HCT116 (cell line): ENCODE measurements around the gene DLK1. TPM values are rescaled to one million over a fixed set of nuclear protein-coding genes. Genes with fewer than 3 reads are reported as not detected.

Experiments
- ATAC-seq: fragments of 200-7000 bp; cut with Tn5 transposase; 2 replicates; pipeline ENCODE4 v1.9.1; 2020; ENCODE audit warnings: mild to moderate bottlenecking, moderate library complexity
- BruUV-seq: library from RNA; stranded (reverse); fragments of 400-500 nt; replicated peaks from 2 replicates; lab custom pipeline; 2021; lab: Mats Ljungman, UMichigan
- CTCF ChIA-PET: fragments of 300-600 bp; sonication (Branson Sonifier 250); formaldehyde crosslinking; loops from one replicate; lab custom pipeline; 2021; ENCODE audit warnings: antibody characterized with exemption; lab: Charles Lee
- POLR2A ChIA-PET: fragments of 300-600, 350-600 bp; sonication (Branson Sonifier 250); formaldehyde crosslinking; loops from one replicate; lab custom pipeline; 2021; ENCODE audit warnings: antibody characterized with exemption; lab: Charles Lee
- RAD21 ChIA-PET, 2 experiments: fragments of 300-600 bp; sonication (Branson Sonifier 250); formaldehyde crosslinking; loops; one replicate each; lab custom pipeline; 2023; ENCODE audit warnings: low total read pairs in 2 of 2; ENCODE audit not compliant: uncharacterized antibody in 2 of 2, unreplicated experiment in 2 of 2, low non-redundant PET in 1 of 2; lab: Charles Lee
- DNase-seq: peaks from one replicate; pipeline ENCODE4 v3.0.0-alpha.2; 2010; ENCODE audit warnings: low read depth, low spot score
- H2AFZ ChIP-seq: fragments of 200-600 bp; shearing (Covaris generic), sonication (generic); 2 replicates; pipeline ENCODE4 v1.6.1; 2017; ENCODE audit warnings: low read depth, mixed run types, mixed read lengths, antibody characterized with exemption, low read length; ENCODE audit not compliant: poor library complexity, severe bottlenecking
- H3K27ac ChIP-seq: 2 replicates; pipeline ENCODE4 v1.5.1; 2012; ENCODE audit warnings: low read depth, low read length
- H3K27me3 ChIP-seq: fragments of 200-600 bp; sonication (generic); 2 replicates; pipeline ENCODE4 v1.6.1; 2016; ENCODE audit warnings: mixed run types, low read length, mixed read lengths; ENCODE audit not compliant: insufficient read depth
- H3K36me3 ChIP-seq, 2 experiments: fragments of 200-500 bp in 1 of 2; fragments of 200-600 bp in 1 of 2; sonication (Bioruptor generic) in 1 of 2; sonication (generic) in 1 of 2; 2 replicates each; pipeline versions ENCODE4 v1.5.1 to v1.6.1; 2014 to 2016; ENCODE audit warnings: low read length in 2 of 2, inconsistent platforms in 1 of 2, mixed read lengths in 1 of 2, mixed run types in 1 of 2; ENCODE audit not compliant: insufficient read depth in 2 of 2, control insufficient read depth in 1 of 2
- H3K4me1 ChIP-seq, 2 experiments: fragments of 200-600 bp in 1 of 2; sonication (generic) in 1 of 2; 2 replicates each; pipeline versions ENCODE4 v1.5.1 to v1.6.1; 2012 to 2017; ENCODE audit warnings: low read length in 2 of 2, inconsistent platforms in 1 of 2, mild to moderate bottlenecking in 1 of 2, mixed read lengths in 1 of 2, mixed run types in 1 of 2, moderate library complexity in 1 of 2; ENCODE audit not compliant: insufficient read depth in 2 of 2, control insufficient read depth in 1 of 2
- H3K4me2 ChIP-seq: fragments of 200-600 bp; sonication (generic); 2 replicates; pipeline ENCODE4 v1.6.1; 2017; ENCODE audit warnings: mixed run types, low read length, mixed read lengths
- H3K4me3 ChIP-seq, 2 experiments: fragments of 200-600 bp in 1 of 2; sonication (generic) in 1 of 2; replicated peaks in 1 of 2; 2 replicates each; pipeline ENCODE4 v1.5.1; 2011 to 2016; ENCODE audit warnings: low read length in 2 of 2, control low read depth in 1 of 2, low read depth in 1 of 2, mild to moderate bottlenecking in 1 of 2, mixed read lengths in 1 of 2, mixed run types in 1 of 2
- H3K79me2 ChIP-seq: fragments of 200-600 bp; sonication (generic); 2 replicates; pipeline ENCODE4 v1.6.1; 2017; ENCODE audit warnings: mild to moderate bottlenecking, mixed run types, low read length, moderate library complexity, mixed read lengths; ENCODE audit not compliant: insufficient read depth
- H3K9ac ChIP-seq: fragments of 200-600 bp; sonication (generic); 2 replicates; pipeline ENCODE4 v1.6.1; 2016; ENCODE audit warnings: low read length, mixed read lengths
- H3K9me2 ChIP-seq: fragments of 200-600 bp; sonication (generic), shearing (Covaris generic); 2 replicates; pipeline ENCODE4 v1.6.1; 2017; ENCODE audit warnings: mixed run types, mild to moderate bottlenecking, moderate library complexity; ENCODE audit not compliant: insufficient read depth
- H3K9me3 ChIP-seq, 2 experiments: fragments of 200-500 bp in 1 of 2; fragments of 200-600 bp in 1 of 2; sonication (Bioruptor generic) in 1 of 2; sonication (generic) in 1 of 2; 2 replicates each; pipeline ENCODE4 v1.6.1; 2014 to 2017; ENCODE audit warnings: low read length in 2 of 2, mixed read lengths in 2 of 2, inconsistent platforms in 1 of 2, low read depth in 1 of 2, mild to moderate bottlenecking in 1 of 2, mixed run types in 1 of 2, moderate library complexity in 1 of 2; ENCODE audit not compliant: control insufficient read depth in 1 of 2, insufficient read depth in 1 of 2
- H4K20me1 ChIP-seq: fragments of 200-600 bp; sonication (generic), shearing (Covaris generic); 2 replicates; pipeline ENCODE4 v1.6.1; 2017; ENCODE audit warnings: mixed run types, mild to moderate bottlenecking, moderate library complexity; ENCODE audit not compliant: insufficient read depth
- SIN3A ChIP-seq: IDR thresholded peaks from 2 replicates; pipeline ENCODE4 v1.6.1; 2012; ENCODE audit warnings: low read depth
- SP1 ChIP-seq: IDR thresholded peaks from 2 replicates; pipeline ENCODE4 v1.6.1; 2012; ENCODE audit warnings: low read depth
- intact Hi-C: fragments of 100-400 bp; cut with micrococcal nuclease; formaldehyde crosslinking; loops from 2 replicates; pipeline ENCODE4 v1.10.0; 2022
- total RNA-seq: library from RNA; stranded (reverse); gene quantifications from one replicate; pipeline ENCODE4 v1.2.1, GENCODE V29; 2021; ENCODE audit not compliant: unreplicated experiment
- TF ChIP-seq, protein P1 (sequence below): IDR thresholded peaks from 2 replicates; pipeline ENCODE4 v1.6.1; 2012

Gene DLK1
- total RNA-seq, 1 experiment from 2014 or later: 1.5 TPM

DNA sequence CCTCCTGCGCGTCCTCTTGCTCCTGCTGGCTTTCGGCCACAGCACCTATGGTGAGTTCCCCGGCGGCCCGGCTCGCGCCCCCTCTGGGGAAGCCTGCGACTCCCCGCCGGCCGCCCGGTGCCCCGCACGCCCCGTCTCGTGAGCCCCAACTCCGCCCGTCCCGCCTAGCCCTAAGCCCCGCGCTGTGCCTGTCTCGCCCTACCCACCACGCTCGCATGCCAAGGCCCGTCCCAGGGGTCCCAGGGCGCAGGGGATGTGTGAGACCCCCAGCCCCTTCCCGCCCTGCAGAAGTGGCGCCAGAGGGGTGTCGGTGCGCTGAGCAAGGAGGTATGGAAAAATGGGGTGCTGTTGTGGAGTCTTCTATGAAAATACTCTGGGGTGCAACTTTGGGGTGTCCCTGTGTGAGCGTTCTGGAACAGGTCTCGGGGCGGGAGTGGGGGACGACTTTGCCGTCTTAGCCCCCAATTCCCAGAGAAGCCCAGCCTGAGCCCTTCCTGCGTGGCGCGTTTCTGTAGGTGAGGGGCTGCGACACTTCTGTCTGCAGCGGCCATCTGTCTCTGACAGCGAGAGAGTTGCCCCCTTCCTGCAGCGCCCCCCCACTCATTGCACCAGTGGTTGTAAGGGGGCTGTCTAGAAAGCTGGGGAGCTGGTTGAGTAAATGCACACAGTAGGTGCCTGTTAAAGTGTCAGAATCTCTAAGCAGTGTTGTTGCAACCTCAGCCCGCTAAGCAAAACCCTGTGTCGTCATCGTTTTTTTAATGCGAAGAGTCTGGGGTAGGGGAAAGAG lies 587 bp downstream of the DLK1 start:
- H3K79me2 ChIP-seq: no peaks in the 10 kb centered on the region
- no peak overlapping the region for H3K9ac ChIP-seq
- no peaks in the 10 kb centered on the region for H3K9me2 ChIP-seq
- H3K36me3 ChIP-seq: no peaks in the 10 kb centered on the region
- H3K4me2 ChIP-seq: no peak overlapping the region
- intact Hi-C loops: no loop called here
- no peak for DNase-seq
- ATAC-seq: no peak
- TF ChIP-seq SP1: no peak
- CTCF ChIA-PET: no interaction called here
- no peak overlapping the region for H3K4me3 ChIP-seq
- POLR2A ChIA-PET: no interaction called here
- H4K20me1 ChIP-seq: no peaks in the 10 kb centered on the region
- H3K9me3 ChIP-seq: no peaks in the 10 kb centered on the region
- no peaks in the 10 kb centered on the region for H3K4me1 ChIP-seq
- no peak overlapping the region for H3K27ac ChIP-seq
- RAD21 ChIA-PET: no interaction called here
- H2AFZ ChIP-seq: no peak overlapping the region
- H3K27me3 ChIP-seq: 0 out of 2 replicates have a peak, but pooled peaks cover 3% of the 10 kb centered on the region
- BruUV-seq: no TSS peak

- no peaks in the 10 kb centered on the region for H3K9me3 ChIP-seq
- no peaks in the 10 kb centered on the region for H3K4me1 ChIP-seq
- no peak overlapping the region for H3K4me3 ChIP-seq
- no peaks in the 10 kb centered on the region for H3K9me2 ChIP-seq
- ChIA-PET RAD21 (no interaction called here), CTCF (no interaction called here), POLR2A (no interaction called here)
- 0 out of 2 replicates have a peak, but pooled peaks cover 3% of the 10 kb centered on the region for H3K27me3 ChIP-seq
- no peaks in the 10 kb centered on the region for H3K79me2 ChIP-seq
- no peak for DNase-seq
- no peak overlapping the region for H3K9ac ChIP-seq
- intact Hi-C loops: no loop called here
- no peak overlapping the region for H2AFZ ChIP-seq
- H3K4me2 ChIP-seq: no peak overlapping the region
- H3K36me3 ChIP-seq: no peaks in the 10 kb centered on the region
- no TSS peak for BruUV-seq
- no peak for TF ChIP-seq SIN3A
- TF ChIP-seq, protein P1, sequence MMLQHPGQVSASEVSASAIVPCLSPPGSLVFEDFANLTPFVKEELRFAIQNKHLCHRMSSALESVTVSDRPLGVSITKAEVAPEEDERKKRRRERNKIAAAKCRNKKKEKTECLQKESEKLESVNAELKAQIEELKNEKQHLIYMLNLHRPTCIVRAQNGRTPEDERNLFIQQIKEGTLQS: no peak
- TF ChIP-seq, all 23 proteins: peak for 0
- H4K20me1 ChIP-seq: no peaks in the 10 kb centered on the region
- no peak overlapping the region for H3K27ac ChIP-seq
- no peak for ATAC-seq
Observed at GRCh38 chr14:100727873-100728240, 1.2 kb downstream of the DLK1 start.
